GM13976 (cell line): Measurements from ENCODE around the gene FIBCD1.

Source experiments
- DNase-seq: peaks from one replicate; pipeline ENCODE4 v3.0.0; 2012; ENCODE audit warnings: low spot score
- CTCF ChIP-seq: IDR thresholded peaks from 2 replicates; pipeline ENCODE4 v1.5.1; 2012; ENCODE audit warnings: borderline replicate concordance, mild to moderate bottlenecking; ENCODE audit not compliant: insufficient read depth; ENCODE audit errors: extremely low read depth, missing control alignments, control extremely low read depth
- in situ Hi-C: fragments of 300-500 bp; cut with MboI; formaldehyde crosslinking; loops from one replicate; pipeline ENCODE4 v1.12.0; 2022; ENCODE audit warnings: low sequenced_read_pairs, mixed read lengths, inconsistent platforms; ENCODE audit not compliant: unreplicated experiment

Gene FIBCD1

DNA sequence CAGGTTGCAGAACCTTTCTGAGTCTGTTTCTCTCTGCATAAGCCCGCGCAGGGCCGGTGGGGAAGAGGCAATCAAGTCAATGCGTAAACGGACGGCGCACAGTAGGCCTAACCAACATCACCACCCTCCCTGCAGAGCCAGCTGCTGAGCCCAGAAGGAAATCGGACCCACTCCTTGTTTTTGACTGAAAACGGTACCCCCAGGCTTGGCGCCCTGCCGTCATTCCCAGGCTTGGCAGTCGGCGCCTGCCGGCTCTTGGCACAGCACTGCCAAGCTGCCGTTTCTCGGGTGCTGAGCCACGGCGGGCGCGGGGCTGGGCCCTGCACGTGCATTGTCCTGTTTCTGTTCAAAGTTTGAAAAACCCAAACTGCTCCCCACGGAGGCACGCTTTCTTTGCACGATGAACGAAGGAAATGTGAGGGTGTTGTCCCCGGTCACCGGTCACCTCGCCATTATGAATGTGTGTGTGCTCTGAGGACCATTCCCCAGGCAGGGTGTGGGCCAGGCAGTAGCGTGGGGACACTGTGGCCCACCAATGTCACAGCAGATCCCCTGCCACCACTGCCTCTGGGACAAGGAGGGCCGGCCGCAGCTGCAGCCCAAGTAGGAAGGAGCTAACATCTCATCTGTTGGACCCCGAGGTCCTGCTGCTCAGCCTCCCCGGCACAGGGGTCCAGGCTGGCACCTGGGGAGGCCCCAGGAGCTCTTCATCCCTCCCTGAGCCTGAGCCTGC lies 20.1 kb downstream of the FIBCD1 start:
- TF ChIP-seq CTCF = no peak
- DNase-seq = no peak
- in situ Hi-C loops = no loop called here

- DNase-seq = no peak
- TF ChIP-seq CTCF = no peak
- in situ Hi-C loops = no loop called here
These were observed 20.8 kb downstream of the FIBCD1 start for GRCh38 chr9:130918101-130918825.

DNA sequence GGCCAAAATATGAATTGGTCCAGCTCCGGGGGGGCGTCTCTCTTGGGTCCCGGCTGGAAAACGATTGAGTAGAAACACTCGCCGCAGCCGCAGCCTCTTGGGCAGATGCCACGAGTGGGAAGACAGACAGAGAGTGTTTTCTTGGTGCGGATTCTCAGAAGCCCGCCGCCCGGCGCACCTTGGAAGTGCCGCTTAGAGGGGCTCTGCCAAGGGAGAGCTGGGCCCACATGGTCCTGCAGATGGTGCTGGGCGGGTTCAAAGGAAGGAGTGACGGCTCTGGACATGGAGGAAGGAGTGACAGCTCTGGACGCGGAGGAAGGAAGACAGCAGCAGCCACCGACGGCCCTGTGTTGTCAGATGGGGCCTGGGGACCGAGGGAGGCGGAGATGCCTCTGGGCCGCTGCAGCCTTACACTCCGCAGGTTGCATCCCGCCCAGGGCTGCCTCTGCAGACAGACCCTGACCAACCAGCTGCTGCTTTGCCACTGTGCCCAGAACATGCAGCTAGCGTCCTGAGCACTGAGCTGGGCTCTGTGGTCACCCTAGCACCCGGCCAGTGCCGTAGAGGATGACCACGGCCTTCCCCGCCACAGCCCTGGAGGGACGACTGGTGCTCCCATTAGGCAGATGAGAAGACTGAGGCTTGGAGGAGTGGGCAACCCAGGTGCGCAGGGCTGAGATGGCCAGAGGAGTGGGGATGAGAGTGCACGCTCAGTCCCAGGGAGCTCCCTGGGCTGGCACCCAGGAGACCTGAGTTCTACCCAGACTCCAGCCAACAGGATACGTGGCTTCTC lies 21.7 kb downstream of the FIBCD1 start:
- in situ Hi-C loops = no loop called here
- no peak for TF ChIP-seq CTCF
- DNase-seq = no peak

GRCh38 chr9:130915096-130915447 lies 24.0 kb downstream of the FIBCD1 start:
- no peak for DNase-seq
- no peak for TF ChIP-seq CTCF
- in situ Hi-C loops = no loop called here

DNA sequence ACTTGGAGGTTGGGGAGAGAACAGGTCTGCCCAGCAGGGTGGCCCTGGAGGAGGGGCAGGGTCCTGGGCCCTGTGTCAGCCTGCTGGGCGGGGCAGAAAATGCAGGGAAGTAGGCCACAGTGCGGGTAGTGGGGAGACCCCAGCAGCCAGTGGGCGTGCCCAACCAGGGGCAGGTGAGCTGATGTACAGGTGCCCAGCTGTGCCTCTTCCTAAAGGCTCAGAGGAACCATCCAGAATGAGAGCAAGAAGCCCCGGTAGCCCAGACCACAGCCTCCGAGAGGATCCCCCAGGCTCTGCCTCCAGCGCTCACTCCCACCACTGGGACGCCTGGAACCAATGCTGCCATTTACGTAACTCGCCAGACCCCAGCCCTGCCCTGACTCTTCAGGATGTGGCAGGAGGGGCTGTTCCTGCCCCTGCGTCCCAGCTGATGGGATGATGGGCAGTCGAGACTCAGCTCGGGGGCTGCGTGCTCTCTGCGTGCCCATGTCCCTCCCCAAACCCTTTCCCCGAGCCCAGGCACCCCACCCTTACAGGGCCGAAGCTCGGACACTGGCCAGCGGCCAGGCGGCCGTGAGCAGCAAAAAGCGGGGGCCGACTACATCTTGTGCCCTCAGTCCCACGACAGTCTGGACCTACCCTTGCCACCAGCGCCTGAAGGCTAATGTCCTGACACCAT lies 24.5 kb downstream of the FIBCD1 start:
- in situ Hi-C loops = no loop called here
- no peak for DNase-seq
- no peak for TF ChIP-seq CTCF
